ENCODE results near the gene OPCML. TPM values are rescaled to one million over a fixed set of nuclear protein-coding genes. Genes with fewer than 3 reads are reported as not detected.

The OPCML gene
- total and polyA plus RNA-seq, 2 of the 13 experiments (the other 11 are each of a cell fraction or from before 2014, with no cell fraction given), result not detected

DNA sequence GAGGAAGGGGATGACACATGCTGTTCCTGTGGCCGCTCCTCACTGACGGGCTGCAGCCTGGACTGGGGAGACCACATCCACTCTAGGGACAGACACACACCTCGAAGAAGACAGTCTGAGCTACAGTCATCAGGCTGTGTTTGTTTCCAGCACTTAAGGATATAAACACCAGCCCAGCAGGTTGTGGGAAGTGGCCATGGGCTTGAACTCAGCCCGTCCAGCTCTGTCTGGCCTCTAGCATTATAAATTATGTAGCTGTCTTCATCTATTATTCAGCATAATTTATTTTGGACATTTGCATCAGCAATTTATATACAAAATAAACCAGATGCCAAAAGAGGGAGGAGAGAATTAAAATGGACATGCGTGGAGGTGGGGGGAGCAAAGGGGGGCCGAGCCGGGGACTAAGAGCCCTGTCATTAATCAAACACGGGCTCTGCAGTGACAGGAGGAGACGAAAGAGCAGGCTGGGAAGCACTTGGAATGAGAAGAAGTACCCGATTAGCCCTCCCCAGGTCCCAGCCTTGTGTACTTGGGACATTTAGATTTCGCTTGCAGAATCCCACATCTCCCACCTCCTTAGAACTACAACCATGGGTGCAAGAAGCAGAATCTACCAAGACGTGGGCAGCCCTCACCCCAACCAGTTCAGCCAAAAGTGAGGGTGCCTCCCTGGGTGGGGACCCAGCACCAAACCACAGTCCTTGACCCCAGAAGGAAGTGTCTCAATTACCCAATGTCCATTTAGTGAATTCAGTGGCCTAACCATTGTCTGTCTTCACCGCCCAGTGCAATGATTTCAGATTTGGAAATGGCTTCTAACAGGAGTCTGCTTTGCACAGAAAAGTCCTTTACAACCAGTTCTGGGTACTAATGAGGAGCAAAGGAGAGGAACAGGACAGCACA lies 309.6 kb downstream of the OPCML start (continued):
- TF ChIP-seq, protein P1, sequence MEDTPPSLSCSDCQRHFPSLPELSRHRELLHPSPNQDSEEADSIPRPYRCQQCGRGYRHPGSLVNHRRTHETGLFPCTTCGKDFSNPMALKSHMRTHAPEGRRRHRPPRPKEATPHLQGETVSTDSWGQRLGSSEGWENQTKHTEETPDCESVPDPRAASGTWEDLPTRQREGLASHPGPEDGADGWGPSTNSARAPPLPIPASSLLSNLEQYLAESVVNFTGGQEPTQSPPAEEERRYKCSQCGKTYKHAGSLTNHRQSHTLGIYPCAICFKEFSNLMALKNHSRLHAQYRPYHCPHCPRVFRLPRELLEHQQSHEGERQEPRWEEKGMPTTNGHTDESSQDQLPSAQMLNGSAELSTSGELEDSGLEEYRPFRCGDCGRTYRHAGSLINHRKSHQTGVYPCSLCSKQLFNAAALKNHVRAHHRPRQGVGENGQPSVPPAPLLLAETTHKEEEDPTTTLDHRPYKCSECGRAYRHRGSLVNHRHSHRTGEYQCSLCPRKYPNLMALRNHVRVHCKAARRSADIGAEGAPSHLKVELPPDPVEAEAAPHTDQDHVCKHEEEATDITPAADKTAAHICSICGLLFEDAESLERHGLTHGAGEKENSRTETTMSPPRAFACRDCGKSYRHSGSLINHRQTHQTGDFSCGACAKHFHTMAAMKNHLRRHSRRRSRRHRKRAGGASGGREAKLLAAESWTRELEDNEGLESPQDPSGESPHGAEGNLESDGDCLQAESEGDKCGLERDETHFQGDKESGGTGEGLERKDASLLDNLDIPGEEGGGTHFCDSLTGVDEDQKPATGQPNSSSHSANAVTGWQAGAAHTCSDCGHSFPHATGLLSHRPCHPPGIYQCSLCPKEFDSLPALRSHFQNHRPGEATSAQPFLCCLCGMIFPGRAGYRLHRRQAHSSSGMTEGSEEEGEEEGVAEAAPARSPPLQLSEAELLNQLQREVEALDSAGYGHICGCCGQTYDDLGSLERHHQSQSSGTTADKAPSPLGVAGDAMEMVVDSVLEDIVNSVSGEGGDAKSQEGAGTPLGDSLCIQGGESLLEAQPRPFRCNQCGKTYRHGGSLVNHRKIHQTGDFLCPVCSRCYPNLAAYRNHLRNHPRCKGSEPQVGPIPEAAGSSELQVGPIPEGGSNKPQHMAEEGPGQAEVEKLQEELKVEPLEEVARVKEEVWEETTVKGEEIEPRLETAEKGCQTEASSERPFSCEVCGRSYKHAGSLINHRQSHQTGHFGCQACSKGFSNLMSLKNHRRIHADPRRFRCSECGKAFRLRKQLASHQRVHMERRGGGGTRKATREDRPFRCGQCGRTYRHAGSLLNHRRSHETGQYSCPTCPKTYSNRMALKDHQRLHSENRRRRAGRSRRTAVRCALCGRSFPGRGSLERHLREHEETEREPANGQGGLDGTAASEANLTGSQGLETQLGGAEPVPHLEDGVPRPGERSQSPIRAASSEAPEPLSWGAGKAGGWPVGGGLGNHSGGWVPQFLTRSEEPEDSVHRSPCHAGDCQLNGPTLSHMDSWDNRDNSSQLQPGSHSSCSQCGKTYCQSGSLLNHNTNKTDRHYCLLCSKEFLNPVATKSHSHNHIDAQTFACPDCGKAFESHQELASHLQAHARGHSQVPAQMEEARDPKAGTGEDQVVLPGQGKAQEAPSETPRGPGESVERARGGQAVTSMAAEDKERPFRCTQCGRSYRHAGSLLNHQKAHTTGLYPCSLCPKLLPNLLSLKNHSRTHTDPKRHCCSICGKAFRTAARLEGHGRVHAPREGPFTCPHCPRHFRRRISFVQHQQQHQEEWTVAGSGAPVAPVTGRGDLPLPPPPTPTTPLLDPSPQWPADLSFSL (CRISPR knock-in tag; IDR thresholded peaks at IDR 0.05), result no peak
- TF ChIP-seq ZSCAN22 (CRISPR knock-in tag; IDR thresholded peaks at IDR 0.05) (no peak), SP140L (CRISPR knock-in tag; IDR thresholded peaks at IDR 0.05; ENCODE audit: borderline replicate concordance) (no peak), JUNB (CRISPR knock-in tag; IDR thresholded peaks at IDR 0.05; ENCODE audit: borderline replicate concordance) (no peak)
- TF ChIP-seq, protein P2, sequence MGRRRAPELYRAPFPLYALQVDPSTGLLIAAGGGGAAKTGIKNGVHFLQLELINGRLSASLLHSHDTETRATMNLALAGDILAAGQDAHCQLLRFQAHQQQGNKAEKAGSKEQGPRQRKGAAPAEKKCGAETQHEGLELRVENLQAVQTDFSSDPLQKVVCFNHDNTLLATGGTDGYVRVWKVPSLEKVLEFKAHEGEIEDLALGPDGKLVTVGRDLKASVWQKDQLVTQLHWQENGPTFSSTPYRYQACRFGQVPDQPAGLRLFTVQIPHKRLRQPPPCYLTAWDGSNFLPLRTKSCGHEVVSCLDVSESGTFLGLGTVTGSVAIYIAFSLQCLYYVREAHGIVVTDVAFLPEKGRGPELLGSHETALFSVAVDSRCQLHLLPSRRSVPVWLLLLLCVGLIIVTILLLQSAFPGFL (CRISPR knock-in tag; IDR thresholded peaks at IDR 0.05), result no peak
- TF ChIP-seq, protein P3, sequence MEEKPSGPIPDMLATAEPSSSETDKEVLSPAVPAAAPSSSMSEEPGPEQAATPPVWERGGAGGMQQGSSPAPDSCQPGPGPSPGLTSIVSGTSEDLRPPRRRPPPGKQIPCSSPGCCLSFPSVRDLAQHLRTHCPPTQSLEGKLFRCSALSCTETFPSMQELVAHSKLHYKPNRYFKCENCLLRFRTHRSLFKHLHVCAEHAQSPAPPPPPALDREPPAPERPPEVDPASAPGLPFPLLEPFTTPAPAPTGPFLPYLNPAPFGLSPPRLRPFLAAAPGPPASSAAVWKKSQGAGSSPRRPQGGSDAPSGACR (CRISPR knock-in tag; IDR thresholded peaks at IDR 0.05), result no peak

All from HepG2 (cell line).